Liver (tissue), 3 donors: ENCODE data around the gene TOMM40L.

Source experiments
- ATF3 ChIP-seq: IDR thresholded peaks from 2 replicates; pipeline ENCODE4 v1.6.1; 2016; ENCODE audit warnings: antibody characterized with exemption
- EGR1 ChIP-seq, 2 donors: IDR thresholded peaks; 2 replicates each; pipeline ENCODE4 v1.6.1; 2016 to 2018; ENCODE audit warnings: antibody characterized with exemption in 2 of 2, low read depth in 2 of 2
- HNF4A ChIP-seq, 2 donors: conservative IDR thresholded peaks; 2 replicates each; pipeline ENCODE4 v1.6.1; 2016; ENCODE audit warnings: antibody characterized with exemption in 2 of 2, mild to moderate bottlenecking in 2 of 2
- HNF4G ChIP-seq: IDR thresholded peaks from 2 replicates; pipeline ENCODE4 v1.6.1; 2016; ENCODE audit warnings: antibody characterized with exemption
- JUND ChIP-seq, 2 donors: IDR thresholded peaks; 2 replicates each; pipeline ENCODE4 v1.6.1; 2016; ENCODE audit warnings: antibody characterized with exemption in 2 of 2
- MAX ChIP-seq: IDR thresholded peaks from 2 replicates; pipeline ENCODE4 v1.6.1; 2016; ENCODE audit warnings: antibody characterized with exemption
- NR2F2 ChIP-seq: IDR thresholded peaks from 2 replicates; pipeline ENCODE4 v1.6.1; 2016; ENCODE audit warnings: antibody characterized with exemption
- RAD21 ChIP-seq, 2 donors: IDR thresholded peaks; 2 replicates each; pipeline ENCODE4 v1.6.1; 2016; ENCODE audit warnings: antibody characterized with exemption in 2 of 2, mild to moderate bottlenecking in 2 of 2
- SP1 ChIP-seq: IDR thresholded peaks from 2 replicates; pipeline ENCODE4 v1.6.1; 2018; ENCODE audit warnings: antibody characterized with exemption, mild to moderate bottlenecking
- TAF1 ChIP-seq: conservative IDR thresholded peaks from 2 replicates; pipeline ENCODE4 v1.6.1; 2016; ENCODE audit warnings: antibody characterized with exemption, mild to moderate bottlenecking
- YY1 ChIP-seq: IDR thresholded peaks from 2 replicates; pipeline ENCODE4 v1.6.1; 2016; ENCODE audit warnings: antibody characterized with exemption, mild to moderate bottlenecking
- TF ChIP-seq, protein P1 (sequence below): fragments of 150-350 bp; IDR thresholded peaks from 2 replicates; pipeline ENCODE4 v1.5.1; 2017; ENCODE audit warnings: improper control_type of control experiment, low read depth, low read length; ENCODE audit not compliant: missing input control
- TF ChIP-seq, protein P2 (sequence below): IDR thresholded peaks from 2 replicates; pipeline ENCODE4 v1.6.1; 2016; ENCODE audit warnings: antibody characterized with exemption
- TF ChIP-seq, protein P3 (sequence below): IDR thresholded peaks from 2 replicates; pipeline ENCODE4 v1.6.1; 2016; ENCODE audit warnings: antibody characterized with exemption, mild to moderate bottlenecking
- donor health status: healthy.
- donor health status: healthy.

DNA sequence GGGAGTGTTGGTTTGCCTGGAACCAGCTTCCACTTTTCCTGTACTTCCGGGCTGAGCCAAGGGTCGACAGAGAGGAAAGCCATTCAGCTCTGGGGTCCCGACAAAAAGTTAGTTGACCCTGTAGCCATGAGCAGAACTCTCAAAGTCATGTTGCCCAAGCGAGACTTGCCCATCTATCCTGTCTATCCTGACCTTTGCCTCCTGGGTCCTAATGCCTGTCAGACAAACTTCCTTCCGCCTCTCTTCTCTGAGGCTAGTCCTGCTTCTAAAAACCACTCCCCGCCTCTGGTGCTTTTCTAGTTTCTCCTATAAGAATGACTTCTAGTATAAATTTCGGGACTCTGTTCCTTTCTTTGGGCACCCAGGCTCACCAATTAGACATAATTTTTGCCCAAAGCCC lies 25.0 kb downstream of the TOMM40L start:
- TF ChIP-seq, protein P1, sequence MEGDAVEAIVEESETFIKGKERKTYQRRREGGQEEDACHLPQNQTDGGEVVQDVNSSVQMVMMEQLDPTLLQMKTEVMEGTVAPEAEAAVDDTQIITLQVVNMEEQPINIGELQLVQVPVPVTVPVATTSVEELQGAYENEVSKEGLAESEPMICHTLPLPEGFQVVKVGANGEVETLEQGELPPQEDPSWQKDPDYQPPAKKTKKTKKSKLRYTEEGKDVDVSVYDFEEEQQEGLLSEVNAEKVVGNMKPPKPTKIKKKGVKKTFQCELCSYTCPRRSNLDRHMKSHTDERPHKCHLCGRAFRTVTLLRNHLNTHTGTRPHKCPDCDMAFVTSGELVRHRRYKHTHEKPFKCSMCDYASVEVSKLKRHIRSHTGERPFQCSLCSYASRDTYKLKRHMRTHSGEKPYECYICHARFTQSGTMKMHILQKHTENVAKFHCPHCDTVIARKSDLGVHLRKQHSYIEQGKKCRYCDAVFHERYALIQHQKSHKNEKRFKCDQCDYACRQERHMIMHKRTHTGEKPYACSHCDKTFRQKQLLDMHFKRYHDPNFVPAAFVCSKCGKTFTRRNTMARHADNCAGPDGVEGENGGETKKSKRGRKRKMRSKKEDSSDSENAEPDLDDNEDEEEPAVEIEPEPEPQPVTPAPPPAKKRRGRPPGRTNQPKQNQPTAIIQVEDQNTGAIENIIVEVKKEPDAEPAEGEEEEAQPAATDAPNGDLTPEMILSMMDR = no peak
- TF ChIP-seq HNF4G (no peak), ATF3 (no peak), YY1 (no peak), NR2F2 (no peak), HNF4A (conservative IDR thresholded peaks at IDR 0.05) (peak in 1 of 2 donors; percentile 25), SP1 (no peak), RAD21 (IDR thresholded peaks at IDR 0.05) (no peak), MAX (no peak), TAF1 (no peak), EGR1 (IDR thresholded peaks at IDR 0.05; ENCODE audit: low read depth in 2 of 2) (no peak), JUND (IDR thresholded peaks at IDR 0.05) (no peak)
- TF ChIP-seq, protein P2, sequence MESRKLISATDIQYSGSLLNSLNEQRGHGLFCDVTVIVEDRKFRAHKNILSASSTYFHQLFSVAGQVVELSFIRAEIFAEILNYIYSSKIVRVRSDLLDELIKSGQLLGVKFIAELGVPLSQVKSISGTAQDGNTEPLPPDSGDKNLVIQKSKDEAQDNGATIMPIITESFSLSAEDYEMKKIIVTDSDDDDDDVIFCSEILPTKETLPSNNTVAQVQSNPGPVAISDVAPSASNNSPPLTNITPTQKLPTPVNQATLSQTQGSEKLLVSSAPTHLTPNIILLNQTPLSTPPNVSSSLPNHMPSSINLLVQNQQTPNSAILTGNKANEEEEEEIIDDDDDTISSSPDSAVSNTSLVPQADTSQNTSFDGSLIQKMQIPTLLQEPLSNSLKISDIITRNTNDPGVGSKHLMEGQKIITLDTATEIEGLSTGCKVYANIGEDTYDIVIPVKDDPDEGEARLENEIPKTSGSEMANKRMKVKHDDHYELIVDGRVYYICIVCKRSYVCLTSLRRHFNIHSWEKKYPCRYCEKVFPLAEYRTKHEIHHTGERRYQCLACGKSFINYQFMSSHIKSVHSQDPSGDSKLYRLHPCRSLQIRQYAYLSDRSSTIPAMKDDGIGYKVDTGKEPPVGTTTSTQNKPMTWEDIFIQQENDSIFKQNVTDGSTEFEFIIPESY = no peak
- TF ChIP-seq, protein P3, sequence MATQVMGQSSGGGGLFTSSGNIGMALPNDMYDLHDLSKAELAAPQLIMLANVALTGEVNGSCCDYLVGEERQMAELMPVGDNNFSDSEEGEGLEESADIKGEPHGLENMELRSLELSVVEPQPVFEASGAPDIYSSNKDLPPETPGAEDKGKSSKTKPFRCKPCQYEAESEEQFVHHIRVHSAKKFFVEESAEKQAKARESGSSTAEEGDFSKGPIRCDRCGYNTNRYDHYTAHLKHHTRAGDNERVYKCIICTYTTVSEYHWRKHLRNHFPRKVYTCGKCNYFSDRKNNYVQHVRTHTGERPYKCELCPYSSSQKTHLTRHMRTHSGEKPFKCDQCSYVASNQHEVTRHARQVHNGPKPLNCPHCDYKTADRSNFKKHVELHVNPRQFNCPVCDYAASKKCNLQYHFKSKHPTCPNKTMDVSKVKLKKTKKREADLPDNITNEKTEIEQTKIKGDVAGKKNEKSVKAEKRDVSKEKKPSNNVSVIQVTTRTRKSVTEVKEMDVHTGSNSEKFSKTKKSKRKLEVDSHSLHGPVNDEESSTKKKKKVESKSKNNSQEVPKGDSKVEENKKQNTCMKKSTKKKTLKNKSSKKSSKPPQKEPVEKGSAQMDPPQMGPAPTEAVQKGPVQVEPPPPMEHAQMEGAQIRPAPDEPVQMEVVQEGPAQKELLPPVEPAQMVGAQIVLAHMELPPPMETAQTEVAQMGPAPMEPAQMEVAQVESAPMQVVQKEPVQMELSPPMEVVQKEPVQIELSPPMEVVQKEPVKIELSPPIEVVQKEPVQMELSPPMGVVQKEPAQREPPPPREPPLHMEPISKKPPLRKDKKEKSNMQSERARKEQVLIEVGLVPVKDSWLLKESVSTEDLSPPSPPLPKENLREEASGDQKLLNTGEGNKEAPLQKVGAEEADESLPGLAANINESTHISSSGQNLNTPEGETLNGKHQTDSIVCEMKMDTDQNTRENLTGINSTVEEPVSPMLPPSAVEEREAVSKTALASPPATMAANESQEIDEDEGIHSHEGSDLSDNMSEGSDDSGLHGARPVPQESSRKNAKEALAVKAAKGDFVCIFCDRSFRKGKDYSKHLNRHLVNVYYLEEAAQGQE = no peak
